Measurements from ENCODE around the gene SLC25A24. TPM values are rescaled to one million over a fixed set of nuclear protein-coding genes. Genes with fewer than 3 reads are reported as not detected.
A peak's percentile ranks its signal among the peaks of the same experiment; 100 is the strongest.

SLC25A24 gene
- total RNA-seq, 2 donors from 2014 or later = 55.5 to 94.6 TPM

DNA sequence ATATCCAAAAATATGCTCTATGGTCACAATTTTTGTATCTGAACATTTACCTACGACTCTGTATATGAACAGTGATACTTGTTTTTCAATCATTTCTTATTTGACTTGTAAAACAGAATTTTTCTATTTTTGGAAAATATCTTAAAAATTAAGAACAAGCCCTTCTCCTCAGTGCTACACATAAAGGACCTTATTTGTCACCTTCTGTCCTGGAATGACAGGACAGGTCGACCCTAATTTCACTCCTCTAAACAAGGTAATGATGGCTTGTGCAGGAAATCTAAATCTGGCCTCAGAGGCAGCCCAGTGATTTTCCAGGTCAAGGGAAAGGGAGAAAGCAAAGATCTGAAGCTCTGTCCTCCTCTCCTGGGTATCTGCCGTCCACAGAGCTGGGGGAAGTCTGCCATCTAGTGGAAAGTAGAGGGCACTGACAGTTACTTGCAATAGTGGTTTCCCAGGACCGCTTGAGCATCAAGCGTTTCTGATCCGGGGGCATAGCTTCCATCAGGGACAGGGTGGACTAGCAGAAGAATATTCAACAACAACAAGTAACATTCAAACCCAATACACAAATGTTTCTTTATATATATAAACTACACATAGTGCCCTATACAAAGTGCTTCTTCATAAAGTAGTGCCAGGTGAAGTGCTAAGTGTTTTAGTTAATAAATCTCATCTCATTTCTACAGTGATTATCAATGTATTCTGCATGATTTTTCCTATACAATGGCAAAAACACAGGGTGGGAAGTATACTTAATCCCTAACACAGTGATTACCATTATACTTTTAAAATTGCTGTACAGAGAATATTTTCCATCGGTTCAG, 74.6 kb downstream of the SLC25A24 start:
- Histone ChIP-seq H3K27me3 (no peaks in the 10 kb centered on the region), H3K9ac (ENCODE audit: low read depth in 2 of 2, low read length in 2 of 2) (no peak overlapping the region), H3K27ac (no peak overlapping the region), H3K4me3 (no peak overlapping the region), H3K9me3 (no peaks in the 10 kb centered on the region), H3K36me3 (no peaks in the 10 kb centered on the region), H3K4me1 (no peaks in the 10 kb centered on the region)
- intact Hi-C loops (cut with DNase I) = loop anchor here (1.0 kb wide), 1 partner anchor 343 kb away; no protein-coding TSS in a partner anchor
- TF ChIP-seq CTCF (IDR thresholded peaks at IDR 0.05) = peak; percentile 95
- DNase-seq = peak; percentile 63

GRCh38 chr1:108124622-108125311, 75.4 kb downstream of the SLC25A24 start:
- no peak for TF ChIP-seq CTCF (IDR thresholded peaks at IDR 0.05)
- Histone ChIP-seq H3K4me3 (no peak overlapping the region), H3K9ac (ENCODE audit: low read depth in 2 of 2, low read length in 2 of 2) (no peak overlapping the region), H3K9me3 (no peaks in the 10 kb centered on the region), H3K27ac (no peak overlapping the region), H3K36me3 (no peaks in the 10 kb centered on the region), H3K27me3 (no peaks in the 10 kb centered on the region), H3K4me1 (no peaks in the 10 kb centered on the region)
- intact Hi-C loops (cut with DNase I) = no loop called here
- DNase-seq = no peak

DNA sequence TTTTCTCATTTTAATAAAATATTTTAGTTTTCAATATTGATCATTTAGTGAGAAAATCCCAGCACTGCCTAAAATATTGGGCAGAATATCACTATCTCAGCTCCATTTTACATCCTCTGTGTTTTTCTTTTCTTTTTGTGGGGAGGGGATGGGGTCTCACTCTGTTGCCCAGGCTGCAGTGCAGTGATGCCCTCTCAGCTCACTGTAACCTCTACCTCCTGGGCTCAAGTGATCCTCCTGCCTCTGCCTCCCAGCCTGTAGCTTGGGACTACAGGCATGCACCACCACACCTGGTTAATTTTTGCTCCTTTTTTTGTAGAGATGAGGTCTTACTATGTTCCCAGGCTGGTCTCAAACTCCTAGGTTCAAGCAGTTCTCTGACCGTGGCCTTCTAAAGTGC, 76.1 kb downstream of the SLC25A24 start:
- no peak for TF ChIP-seq CTCF (IDR thresholded peaks at IDR 0.05)
- intact Hi-C loops (cut with DNase I) = no loop called here
- Histone ChIP-seq H3K9ac (ENCODE audit: low read depth in 2 of 2, low read length in 2 of 2) (no peak overlapping the region), H3K4me1 (no peaks in the 10 kb centered on the region), H3K4me3 (no peak overlapping the region), H3K27ac (no peak overlapping the region), H3K9me3 (no peaks in the 10 kb centered on the region), H3K27me3 (no peaks in the 10 kb centered on the region), H3K36me3 (no peaks in the 10 kb centered on the region)
- DNase-seq = no peak

DNA sequence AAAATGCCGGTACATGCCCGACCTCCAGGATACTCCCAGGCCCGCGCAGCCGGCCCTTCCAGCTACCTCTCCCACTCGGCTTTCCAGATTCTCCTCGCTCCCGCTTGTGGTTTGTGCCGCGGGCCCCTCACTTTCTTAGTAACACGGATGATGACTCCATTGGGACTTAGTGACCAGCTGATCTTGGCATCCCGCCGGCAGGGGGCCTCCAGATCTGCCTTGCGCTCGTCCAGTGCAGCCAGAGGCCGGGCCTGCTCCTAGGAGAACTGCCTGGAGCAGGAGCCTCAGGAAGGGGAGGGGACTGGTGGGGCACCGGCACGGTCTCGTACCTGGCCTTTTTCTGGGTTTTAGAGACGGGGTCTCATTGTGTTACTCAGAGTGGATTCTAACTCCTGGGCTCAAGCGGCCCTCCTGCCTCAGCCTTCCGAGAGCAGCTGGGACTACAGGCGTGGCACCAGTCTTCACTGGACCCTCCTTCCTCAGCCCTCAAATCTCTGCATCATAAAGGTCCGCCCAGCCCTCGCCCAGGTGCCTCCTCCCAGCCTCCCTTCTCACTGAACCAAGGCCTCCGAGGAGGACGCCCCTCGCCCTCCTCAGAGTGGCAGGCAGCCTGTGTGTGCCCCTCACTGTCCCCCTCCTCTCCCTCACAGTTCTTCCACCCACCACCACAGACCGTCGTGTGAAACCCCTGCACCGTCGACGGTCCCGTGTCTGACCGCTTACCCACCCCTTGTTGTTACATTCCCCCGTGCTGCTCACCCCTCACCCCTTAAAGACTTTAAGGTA, 78.6 kb downstream of the SLC25A24 start:
- no peak for TF ChIP-seq CTCF (IDR thresholded peaks at IDR 0.05)
- Histone ChIP-seq H3K4me1 (no peaks in the 10 kb centered on the region), H3K27me3 (no peaks in the 10 kb centered on the region), H3K27ac (no peak overlapping the region), H3K36me3 (no peaks in the 10 kb centered on the region), H3K9ac (ENCODE audit: low read depth in 2 of 2, low read length in 2 of 2) (no peak overlapping the region), H3K9me3 (no peaks in the 10 kb centered on the region), H3K4me3 (no peak overlapping the region)
- intact Hi-C loops (cut with DNase I) = no loop called here
- no peak for DNase-seq

GRCh38 chr1:108120163-108120562, 80.0 kb downstream of the SLC25A24 start:
- Histone ChIP-seq H3K27ac (no peak overlapping the region), H3K36me3 (no peaks in the 10 kb centered on the region), H3K9ac (ENCODE audit: low read depth in 2 of 2, low read length in 2 of 2) (no peak overlapping the region), H3K9me3 (no peaks in the 10 kb centered on the region), H3K4me3 (no peak overlapping the region), H3K4me1 (no peaks in the 10 kb centered on the region), H3K27me3 (no peaks in the 10 kb centered on the region)
- intact Hi-C loops (cut with DNase I) = no loop called here
- no peak for DNase-seq
- no peak for TF ChIP-seq CTCF (IDR thresholded peaks at IDR 0.05)
